HG02840 (cell line): ENCODE results near the gene PRCC.
A peak's percentile ranks its signal among the peaks of the same experiment; 100 is the strongest.
"Not testable (repeated sequence)": the region's sequence is repeated elsewhere in the genome, so short reads cannot be mapped to it uniquely, and the experiment has no call there.

Experiments
- ATAC-seq: cut with Tn5 transposase; IDR thresholded peaks from one replicate; pipeline ENCODE4 v1.9.1; 2021; ENCODE audit warnings: mild to moderate bottlenecking, moderate library complexity, moderate number of reproducible peaks; ENCODE audit not compliant: unreplicated experiment, low FRiP score

Gene PRCC

DNA sequence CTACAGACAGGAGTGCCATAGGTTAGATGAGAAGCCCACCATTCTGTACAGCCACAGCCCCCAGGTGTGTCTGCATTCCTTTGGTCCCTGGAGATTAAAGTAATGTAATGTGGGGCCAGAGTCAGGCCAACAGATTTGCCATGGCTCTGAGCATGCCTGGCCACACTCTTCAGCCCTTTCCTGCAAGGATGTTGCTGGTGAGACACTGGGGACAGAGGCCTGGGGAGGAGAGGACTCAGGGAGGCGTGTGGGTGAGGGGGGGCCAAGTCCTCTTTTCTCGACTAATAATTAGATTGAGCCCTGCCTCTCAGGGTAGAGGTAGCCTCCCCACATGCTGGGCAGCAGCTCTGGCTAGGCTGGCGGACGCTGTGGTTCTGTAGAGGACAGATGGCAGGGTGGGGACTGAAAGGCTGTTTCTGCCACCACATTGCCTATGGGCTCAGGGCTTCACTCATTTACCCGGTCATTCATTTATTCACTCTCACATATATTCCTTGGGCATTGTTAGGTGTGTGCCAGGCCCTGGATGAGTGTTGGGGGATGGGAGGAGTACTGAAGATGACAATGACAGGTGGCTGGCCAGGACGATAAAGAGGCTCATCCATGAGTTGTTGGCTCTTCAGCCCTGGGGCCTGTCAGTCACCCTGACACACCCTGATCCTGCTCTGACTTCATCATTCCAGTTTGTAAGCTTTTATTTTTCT, 7.1 kb upstream of the PRCC start:
- ATAC-seq = no peak

DNA sequence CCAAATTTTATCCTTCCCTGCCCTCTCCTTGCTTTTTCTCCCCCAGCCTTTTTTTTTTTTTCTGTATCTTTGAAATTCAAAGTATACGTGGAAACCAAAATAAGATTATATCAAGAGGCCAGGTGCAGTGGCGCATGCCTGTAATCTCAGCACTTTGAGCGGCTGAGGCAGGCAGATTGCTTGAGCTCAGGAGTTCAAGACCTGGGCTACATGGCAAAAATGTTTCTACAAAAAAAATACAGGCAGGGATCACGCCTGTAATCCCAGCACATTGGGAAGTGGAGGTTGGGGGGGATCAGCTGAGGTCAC, 6.6 kb upstream of the PRCC start:
- ATAC-seq = no peak

DNA sequence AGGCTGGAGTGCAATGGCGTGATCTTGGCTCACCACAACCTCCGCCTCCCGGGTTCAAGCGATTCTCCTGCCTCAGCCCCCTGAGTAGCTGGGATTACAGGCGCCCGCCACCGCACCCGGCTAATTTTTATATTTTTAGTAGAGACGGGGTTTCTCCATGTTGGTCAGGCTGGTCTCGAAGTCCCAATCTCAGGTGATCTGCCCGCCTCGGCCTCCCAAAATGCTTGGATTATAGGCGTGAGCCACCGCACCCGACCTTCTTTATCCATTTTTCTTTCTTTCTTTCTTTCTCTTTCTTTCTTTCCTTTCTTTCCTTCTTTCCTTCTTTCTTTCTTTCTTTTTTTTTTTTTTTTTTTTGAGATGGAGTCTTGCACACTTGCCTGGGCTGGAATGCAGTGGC, 2.2 kb upstream of the PRCC start:
- ATAC-seq = not testable (repeated sequence)

DNA sequence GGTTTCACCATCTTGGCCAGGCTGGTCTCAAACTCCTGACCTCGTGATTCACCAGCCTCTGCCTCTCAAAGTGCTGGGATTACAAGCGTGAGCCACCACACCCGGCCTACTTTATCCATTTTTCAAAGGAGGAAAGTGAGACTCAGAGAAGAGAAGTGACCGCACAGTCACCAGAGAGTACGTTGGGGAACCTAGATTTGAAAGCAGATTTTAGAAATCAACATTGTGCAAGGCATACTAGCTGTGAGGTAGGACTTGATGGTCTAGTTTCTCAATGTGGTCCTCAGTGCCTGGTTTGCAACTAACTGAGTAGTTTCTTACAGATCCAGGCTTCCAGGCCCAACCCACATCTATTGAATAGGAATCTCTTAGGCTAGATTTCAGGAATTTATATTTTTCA, 1.7 kb upstream of the PRCC start:
- ATAC-seq = no peak

DNA sequence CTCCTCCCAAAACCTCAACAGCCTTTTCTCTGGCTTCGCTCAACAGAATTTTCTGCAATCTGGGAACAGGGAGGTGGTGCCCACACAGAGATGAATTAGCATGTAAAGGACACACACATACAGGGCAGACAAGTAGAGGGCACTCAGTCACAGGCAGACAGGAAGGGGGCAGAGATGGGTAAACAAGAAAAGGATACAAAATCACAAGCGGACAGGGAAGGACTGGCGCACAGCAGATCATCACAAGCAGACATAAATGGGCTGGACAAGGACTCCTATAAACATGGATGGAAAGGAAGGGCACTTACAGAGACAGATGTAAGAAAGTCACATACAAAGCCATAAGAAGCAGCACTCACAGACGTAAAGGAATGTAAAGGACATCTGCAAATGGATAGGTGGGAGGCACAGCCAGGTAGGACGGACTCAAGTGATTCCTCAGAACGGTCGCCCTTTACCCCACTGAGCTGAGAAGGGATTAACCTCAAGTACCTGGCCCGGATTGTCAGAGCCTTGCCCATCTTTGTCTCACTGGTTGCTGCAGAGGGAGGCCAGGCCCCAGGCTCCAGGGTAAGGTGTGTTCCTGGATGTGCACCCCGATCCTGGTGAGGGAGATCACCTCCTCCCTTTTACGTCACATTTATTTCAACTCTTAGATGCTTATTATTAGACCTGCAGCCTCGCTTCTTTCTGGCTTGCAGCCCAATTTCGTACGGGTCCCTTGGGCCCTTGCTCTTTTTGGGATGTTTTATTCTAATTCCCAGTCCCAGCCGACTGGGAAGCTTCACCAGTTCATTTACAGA, 836 bp upstream of the PRCC start:
- ATAC-seq = peak; percentile 6

DNA sequence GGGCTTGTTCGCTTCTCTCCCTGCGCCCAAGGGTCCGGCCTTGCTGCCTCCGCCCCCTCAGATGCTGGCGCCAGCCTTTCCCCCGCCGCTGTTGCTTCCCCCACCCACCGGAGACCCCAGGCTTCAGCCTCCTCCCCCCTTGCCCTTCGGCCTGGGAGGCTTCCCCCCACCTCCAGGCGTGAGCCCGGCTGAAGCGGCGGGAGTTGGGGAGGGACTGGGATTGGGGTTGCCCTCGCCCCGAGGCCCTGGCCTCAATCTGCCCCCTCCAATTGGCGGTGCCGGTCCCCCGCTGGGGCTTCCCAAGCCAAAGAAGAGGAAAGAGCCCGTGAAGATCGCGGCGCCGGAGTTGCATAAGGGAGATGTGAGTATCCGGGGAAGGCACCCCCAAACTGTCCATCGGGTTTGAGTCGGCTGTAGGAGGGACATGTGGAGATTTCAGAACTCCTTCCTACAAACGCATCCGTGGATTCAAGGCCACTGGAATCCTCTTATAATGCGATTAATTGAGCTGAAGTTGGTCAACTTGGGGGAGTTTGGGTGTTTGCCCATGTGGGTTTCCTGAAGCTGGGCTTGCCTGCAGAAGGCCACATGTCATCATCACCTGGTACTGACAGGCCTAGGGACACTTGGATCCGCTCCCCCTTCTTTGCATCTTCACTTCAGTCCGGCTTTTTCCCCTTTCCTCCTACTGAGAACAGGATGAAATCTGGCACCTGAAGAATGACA, 707 bp downstream of the PRCC start:
- ATAC-seq = no peak

DNA sequence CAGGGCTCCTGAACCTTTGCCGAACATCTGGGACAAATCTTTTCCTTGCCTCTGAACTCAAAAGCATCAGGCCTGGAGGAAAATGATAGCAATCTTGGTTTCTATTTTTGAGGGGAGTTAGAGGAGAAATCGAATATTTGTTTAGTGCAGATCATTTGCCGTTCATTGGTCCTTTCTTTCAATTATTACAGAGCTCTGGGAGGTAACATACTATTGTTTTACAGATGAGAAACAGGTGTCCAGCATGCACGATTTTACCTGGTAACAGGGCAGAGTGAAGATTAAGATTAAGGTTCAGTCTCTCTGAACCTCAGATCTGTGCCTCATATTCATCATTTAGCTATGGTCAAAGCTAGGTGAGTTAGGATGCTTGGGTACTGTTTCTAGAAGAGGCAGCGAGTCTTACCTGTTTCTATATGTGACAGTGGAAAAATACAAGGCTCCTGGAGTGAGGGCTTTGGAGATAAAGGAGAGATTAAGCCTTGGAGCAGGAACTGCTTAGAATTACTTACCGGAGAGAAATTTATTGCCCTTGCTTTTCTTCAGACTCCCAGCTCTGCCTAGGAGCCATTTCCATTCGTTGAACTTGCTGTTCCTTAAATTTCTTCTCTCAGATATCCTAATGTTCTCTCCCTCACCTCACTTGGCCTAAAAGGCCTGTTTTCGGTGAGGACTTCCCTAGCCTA, 1.4 kb downstream of the PRCC start:
- ATAC-seq = no peak

DNA sequence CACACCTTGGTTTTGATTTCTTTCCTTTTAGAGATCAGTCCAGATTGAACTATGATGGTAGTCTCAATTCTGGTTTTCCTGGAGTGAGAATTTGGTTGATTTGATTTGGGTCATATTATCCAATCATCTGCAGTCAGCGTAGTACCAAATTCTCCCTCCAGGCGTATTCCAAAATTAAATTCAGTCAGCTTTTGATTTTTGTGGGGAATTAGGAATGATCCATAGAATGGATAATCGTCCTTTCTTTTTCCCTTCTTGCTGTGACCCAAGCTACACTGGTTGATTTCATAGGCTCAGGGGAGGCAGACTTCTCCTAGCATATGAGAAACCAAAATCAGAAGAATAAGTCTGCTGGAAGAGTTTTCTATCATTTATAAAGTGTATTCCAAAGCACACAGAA, 4.9 kb downstream of the PRCC start:
- ATAC-seq = no peak

DNA sequence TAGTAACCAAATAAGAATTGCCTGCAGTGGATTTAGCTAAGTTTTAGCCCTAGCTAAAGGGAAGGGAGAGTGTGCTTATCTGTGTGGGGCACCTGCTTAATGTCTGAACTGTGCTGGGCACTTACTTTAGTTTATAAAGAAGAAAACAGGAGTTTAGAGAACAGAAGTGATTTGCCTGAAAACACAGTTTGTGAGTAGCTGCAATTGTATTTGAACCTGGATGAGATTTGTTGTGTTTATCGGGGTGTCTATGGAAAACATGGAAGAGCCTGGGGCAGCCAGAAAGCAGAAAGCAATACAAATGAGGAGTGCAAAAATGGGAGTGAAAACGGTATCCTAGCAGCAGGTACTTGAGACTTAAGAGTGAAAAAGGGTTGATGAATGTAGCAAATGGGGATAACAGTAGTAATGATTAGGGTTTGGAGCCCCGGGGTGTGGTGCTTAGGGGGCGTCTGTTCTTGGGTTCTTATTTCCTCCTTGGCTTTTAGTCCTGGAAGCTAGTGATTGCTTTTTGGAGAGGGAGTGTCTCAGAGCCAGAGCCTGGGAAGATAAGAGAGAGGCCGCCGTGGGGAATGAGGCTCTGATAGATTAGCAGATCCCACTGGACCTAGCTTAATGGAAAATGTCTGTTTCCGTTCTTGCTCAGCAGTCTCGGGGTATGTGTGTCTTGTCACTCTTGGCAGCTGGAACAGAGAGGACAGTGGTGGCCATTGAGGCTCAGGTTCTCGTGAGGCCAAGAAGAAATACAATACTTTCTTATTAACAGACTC, 5.6 kb downstream of the PRCC start:
- ATAC-seq = no peak

DNA sequence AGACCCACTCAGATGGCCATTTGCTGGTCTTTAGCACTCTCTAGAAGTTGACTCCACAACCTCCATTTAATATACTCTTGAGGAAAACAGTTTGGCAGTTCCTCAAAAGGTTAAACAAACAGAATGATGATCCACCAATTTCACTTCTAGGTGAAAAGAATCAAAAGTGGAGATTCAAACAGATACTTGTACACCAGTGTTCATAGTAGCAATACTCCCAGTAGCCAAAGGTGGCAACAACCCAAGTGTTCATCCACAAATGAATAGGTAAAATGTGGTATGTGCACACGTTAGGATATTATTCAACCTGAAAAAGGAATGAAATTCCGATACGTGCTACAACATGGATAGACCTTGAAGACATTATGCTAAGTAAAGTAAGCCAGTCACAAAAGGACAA, 6.3 kb downstream of the PRCC start:
- ATAC-seq = no peak

DNA sequence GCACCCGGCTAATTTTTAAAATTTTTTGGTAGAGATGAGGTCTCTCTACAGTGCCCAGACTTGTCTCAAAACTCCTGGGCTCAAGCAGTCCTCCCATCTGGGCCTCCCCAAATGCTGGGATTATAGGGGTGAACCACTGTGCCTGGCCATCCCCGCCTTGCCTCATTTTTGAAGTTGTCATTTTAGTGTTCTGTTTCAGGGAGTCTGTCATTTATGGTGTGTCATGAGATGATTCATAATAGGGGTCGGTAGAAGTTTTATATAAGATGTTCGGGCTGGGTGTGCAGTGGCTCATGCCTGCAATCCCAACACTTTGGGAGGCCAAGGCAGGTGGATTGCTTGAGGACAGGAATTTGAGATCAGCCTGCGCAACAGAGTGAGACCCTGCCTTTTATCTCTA, 8.5 kb downstream of the PRCC start:
- no peak for ATAC-seq

DNA sequence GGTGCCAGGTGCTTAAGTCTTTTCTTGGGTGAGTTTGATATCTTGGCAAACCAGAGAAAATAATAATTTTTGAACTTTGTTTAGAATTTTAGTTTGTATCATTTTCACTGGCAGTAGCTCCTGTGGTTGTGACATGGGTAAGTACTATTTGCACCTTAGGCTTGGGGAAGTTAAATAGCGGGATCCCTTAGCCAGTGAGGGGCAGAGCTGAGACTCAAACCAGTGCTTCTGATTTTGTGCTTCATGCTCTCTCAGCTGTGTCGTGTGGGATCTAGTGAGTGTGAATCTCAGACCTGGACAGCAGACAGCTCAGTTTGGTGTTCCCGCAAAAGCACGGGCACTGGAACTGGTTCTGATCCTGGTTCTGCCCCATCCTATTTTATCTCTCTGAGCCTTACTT, 9.6 kb downstream of the PRCC start:
- ATAC-seq = no peak

DNA sequence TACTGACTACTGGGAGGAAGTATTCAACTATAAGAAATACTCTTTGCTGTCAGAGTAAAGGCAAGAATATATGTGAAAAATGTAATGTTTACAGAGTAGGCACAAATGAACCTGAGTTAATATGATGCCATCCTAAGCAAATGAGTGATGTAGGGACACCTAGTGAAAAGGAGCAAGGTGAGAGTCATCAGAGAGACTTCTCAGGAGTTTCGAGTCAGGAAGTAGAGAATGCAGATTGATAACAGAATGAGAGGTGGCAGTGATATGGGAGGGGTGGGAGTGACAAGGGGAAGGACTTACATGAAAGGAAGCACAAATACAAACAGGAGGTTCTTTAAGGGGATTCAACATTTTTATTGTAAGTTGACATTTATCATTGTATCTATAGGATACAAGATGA, 10.2 kb downstream of the PRCC start:
- ATAC-seq = no peak

DNA sequence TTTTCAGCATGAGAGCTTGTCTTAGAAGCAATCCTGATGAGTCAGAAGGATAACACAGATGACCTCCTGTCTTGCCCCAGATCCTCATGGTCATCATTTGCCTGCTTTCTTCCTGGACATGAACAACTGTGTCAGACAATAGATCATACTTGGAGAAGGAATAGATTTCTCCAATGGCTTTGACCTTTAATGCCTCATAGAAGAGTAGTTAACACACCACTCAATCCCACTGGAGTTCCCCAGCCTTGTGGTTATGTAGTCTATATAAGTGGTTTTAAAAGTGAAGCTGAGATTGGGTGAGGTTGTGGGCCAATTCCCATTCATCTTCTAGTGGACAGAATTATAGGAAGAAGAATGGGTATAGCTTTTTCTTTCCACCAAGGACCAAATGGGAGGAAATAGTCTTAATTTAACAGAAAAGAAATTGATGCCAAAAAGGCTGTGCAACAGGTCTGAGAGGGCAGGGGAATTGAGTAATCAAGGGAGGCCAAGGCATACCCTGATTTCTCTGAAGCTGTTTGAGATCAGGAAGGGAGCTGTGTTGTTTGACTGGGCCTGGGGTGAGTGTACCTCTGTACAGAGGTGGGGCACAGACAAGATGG, 14.4 kb downstream of the PRCC start:
- no peak for ATAC-seq

DNA sequence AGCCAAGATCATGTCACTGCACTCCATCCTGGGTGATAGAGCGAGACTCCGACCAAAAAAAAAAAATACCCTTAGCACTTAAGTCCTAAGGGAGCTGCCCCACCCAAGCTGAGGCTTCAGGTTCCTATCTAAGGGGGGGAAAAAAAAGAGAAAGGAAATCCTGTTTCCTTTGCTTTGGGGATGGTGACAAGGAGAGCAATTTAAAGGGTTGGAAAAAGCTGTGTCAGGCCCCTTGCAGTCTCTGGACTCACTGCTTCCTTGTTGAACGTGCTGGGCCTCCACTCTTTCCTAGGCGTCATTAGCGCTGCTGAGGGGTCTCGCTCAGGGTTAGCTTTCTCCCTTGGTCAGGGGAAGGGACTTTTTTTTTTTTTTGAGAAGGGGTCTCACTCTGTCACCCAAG, 18.1 kb downstream of the PRCC start:
- no peak for ATAC-seq

DNA sequence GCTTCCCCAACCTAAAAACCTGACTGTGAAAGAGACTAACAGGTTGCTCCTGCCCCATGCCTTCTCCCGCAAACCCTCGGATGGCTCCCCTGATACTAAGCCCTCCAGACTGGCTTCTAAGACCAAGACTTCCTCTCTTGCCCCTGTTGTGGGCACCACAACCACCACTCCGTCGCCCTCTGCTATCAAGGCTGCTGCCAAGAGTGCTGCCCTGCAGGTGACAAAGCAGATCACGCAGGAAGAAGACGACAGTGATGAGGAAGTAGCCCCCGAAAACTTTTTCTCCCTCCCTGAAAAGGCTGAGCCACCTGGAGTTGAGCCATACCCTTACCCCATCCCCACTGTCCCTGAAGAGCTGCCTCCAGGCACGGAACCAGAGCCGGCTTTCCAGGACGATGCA, 19.3 kb downstream of the PRCC start:
- no peak for ATAC-seq

DNA sequence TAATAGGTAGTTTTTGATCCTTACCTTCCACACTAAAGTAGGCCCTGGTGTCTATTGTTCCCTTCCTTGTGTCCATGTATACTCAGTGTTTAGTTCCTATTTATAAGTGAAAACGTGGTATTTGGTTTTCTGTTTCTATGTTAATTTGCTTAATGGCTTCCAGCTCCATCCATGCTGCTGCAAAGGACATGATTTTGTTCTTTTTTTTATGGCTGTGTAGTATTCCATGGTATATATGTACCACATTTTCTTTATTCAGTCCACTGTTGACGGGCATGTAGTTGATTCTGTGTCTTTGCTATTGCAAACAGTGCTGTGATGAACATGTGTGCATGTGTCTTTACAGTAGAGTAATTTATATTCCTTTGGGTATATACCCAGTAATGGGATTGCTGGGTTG, 20.8 kb downstream of the PRCC start:
- ATAC-seq = no peak

DNA sequence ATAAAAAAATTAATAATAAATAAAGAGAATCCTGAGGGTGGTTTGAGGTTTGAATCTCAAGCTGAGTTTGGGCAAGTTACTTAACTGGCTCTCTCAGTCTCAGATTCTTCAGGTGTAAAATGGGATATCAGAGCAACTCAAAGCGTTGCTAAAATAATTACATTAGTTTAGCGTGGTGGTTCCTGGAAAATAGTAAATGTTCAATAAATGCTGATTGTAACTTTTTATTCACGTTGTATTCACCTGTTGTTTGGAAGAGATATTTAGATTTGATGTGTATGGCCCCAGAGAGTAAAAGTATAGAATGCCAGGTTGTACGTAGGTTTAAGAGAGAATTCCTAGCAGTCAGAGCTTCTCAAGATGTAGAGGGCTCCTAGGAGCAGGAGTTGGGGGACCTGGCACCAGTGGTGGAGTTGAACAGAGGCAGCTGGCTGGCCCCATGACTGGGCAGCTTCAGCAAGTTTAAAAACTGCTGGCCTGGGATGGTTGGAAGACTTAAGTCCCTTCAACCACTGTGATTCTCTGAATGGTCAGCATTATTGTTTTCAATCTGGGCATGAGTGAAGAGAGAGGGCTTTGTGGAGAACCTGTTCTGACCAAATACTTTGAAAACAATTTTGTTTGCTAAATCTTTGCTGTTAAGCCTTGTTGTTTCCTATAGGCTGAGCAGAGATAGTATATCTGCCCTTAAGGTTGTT, 22.4 kb downstream of the PRCC start:
- ATAC-seq = no peak
